AG04450 (cell line): ENCODE results near the gene MOB2. TPM values are rescaled to one million over a fixed set of nuclear protein-coding genes. Genes with fewer than 3 reads are reported as not detected.

ENCODE experiments used
- CTCF ChIA-PET: fragments of 300-600, 350-600 bp; formaldehyde crosslinking; extraction: SDS; loops from one replicate; lab custom pipeline; 2022; ENCODE audit warnings: antibody characterized with exemption, inconsistent platforms; lab: Charles Lee
- POLR2A ChIA-PET: fragments of 350-600 bp; formaldehyde crosslinking; extraction: SDS; loops from one replicate; lab custom pipeline; 2021; ENCODE audit warnings: antibody characterized with exemption, inconsistent platforms; lab: Yijun Ruan, JAX
- DNase-seq: peaks from one replicate; pipeline ENCODE4 v3.0.0-alpha.2; 2011; ENCODE audit warnings: low read depth, low spot score
- H3K27ac ChIP-seq: one replicate; pipeline ENCODE4 v1.5.1; 2012; ENCODE audit warnings: low read depth, low read length, control low read depth
- H3K27me3 ChIP-seq: one replicate; pipeline ENCODE4 v1.6.0; 2012; ENCODE audit warnings: low read length; ENCODE audit not compliant: control insufficient read depth, insufficient read depth
- H3K4me3 ChIP-seq: 2 replicates; pipeline ENCODE4 v1.5.1; 2011; ENCODE audit warnings: mild to moderate bottlenecking, low read depth, low read length, control low read depth
- H3K9me3 ChIP-seq: 2 replicates; pipeline ENCODE4 v1.5.1; 2012; ENCODE audit warnings: low read length; ENCODE audit not compliant: control insufficient read depth, insufficient read depth
- polyA plus RNA-seq: library from polyadenylated mRNA; depleted of rRNA; stranded (reverse); fragments of >200 nt; gene quantifications from 2 replicates; pipeline ENCODE4 v1.2.3, GENCODE V29; 2011
- TF ChIP-seq, protein P1 (sequence below): IDR thresholded peaks from 2 replicates; pipeline ENCODE4 v1.5.1; 2011; ENCODE audit warnings: low read depth, low read length, control low read depth, inconsistent platforms

MOB2 gene
- polyA plus RNA-seq, 1 experiment, result 19.9 TPM

DNA sequence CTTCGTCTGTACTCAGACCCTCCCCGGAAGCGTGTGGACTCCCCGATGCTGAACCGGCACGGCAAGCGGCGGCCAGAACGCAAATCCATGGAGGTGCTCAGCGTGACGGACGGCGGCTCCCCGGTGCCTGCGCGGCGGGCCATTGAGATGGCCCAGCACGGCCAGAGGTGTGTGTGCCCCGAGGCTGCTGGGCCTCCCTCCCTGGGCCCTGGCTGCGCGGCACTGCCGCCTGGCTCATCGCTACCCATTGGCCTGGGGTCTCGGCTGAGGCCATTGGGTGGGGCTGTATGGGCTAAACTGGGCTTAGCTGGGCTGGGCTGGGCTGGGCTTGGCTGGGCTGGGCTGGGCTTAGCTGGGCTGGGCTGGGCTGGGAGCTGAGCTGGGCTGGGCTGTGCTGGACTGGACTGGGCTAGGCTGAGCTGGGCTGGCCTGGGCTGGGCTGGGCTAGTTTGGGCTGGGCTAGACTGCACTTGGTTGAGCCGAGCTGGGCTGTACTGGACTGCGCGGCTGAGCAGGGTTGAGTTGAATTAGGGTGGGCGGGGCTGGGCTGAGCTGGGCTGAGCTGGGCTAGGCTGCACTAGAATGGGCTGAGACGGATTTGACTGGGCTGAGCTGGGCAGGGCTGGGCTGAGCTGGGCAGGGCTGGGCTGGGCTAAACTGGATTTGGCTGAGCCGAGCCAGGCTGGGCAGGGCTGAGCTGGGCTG lies 40.7 kb downstream of the MOB2 start:
- Histone ChIP-seq H3K27me3 (no peaks in the 10 kb centered on the region), H3K4me3 (no peak overlapping the region), H3K9me3 (no peaks in the 10 kb centered on the region; the same call in 1 of the 2 replicates), H3K27ac (no peak overlapping the region)
- DNase-seq, result no peak
- TF ChIP-seq, protein P1, sequence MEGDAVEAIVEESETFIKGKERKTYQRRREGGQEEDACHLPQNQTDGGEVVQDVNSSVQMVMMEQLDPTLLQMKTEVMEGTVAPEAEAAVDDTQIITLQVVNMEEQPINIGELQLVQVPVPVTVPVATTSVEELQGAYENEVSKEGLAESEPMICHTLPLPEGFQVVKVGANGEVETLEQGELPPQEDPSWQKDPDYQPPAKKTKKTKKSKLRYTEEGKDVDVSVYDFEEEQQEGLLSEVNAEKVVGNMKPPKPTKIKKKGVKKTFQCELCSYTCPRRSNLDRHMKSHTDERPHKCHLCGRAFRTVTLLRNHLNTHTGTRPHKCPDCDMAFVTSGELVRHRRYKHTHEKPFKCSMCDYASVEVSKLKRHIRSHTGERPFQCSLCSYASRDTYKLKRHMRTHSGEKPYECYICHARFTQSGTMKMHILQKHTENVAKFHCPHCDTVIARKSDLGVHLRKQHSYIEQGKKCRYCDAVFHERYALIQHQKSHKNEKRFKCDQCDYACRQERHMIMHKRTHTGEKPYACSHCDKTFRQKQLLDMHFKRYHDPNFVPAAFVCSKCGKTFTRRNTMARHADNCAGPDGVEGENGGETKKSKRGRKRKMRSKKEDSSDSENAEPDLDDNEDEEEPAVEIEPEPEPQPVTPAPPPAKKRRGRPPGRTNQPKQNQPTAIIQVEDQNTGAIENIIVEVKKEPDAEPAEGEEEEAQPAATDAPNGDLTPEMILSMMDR, result no peak
- CTCF ChIA-PET, result interaction anchor here (0.6 to 0.8 kb wide), 2 partner anchors 100 to 183 kb away, joined by 3 to 10 read pairs; no protein-coding TSS in a partner anchor
- POLR2A ChIA-PET, result interaction anchor here (0.5 kb wide), 1 partner anchor 248 kb away, joined by 4 read pairs; no protein-coding TSS in a partner anchor

DNA sequence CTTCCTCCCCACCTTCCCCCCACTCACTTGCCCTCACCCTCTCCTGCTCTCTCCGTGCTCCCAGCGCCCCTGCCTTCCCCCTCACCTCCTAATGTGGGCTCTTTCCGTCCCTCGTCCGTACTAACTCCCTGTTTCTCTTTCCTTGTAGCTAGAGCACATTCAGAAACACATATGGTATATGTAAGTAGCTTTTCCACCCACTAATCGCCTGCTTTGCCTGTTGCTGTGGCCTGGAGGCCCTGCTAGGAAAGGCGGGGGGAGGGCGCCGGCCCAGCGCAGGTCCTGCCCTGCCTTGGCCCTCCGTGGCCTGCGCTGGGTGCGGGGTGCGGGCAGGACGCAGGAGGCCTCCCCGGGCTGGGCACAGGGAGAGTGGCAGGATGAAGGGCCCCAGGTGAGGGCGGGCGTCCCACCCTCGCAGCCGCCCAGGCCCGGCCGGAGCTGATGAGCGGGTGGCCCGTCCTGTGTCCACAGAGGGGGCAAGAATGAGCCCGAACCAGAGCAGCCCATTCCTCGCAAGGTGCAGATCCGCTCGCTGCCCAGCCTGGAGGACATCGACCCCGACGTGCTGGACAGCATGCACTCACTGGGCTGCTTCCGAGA lies 41.7 kb downstream of the MOB2 start:
- TF ChIP-seq, protein P1, result no peak
- no peaks in the 10 kb centered on the region for H3K27me3 ChIP-seq
- H3K27ac ChIP-seq, result no peak overlapping the region
- H3K4me3 ChIP-seq, result no peak overlapping the region
- DNase-seq, result no peak
- ChIA-PET CTCF (no interaction called here), POLR2A (no interaction called here)
- no peaks in the 10 kb centered on the region; the same call in 1 of the 2 replicates for H3K9me3 ChIP-seq

DNA sequence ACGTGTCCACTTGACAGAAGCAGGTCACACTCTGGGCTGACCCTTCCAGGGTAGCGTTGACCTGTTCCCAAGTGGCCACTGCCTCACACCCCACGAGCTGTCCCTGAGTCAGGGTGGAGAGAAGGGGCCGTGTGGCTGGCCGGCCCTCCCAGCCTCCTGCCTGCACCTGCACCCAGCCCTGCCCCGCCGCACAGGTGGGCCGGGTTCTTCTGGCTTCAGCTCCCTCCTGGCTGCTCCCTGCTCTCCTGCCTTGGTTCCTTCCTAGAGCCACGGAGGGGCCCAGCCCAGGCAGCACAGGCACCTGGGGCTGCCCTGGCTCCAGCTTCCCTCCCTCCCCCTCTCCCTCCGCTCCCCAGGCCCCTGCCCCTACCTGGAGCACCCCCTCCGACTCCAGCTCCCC lies 42.3 kb downstream of the MOB2 start:
- POLR2A ChIA-PET, result no interaction called here
- Histone ChIP-seq H3K4me3 (no peak overlapping the region), H3K27ac (no peak overlapping the region), H3K9me3 (no peaks in the 10 kb centered on the region; the same call in 1 of the 2 replicates), H3K27me3 (no peaks in the 10 kb centered on the region)
- DNase-seq, result no peak
- CTCF ChIA-PET, result no interaction called here
- TF ChIP-seq, protein P1, result no peak

DNA sequence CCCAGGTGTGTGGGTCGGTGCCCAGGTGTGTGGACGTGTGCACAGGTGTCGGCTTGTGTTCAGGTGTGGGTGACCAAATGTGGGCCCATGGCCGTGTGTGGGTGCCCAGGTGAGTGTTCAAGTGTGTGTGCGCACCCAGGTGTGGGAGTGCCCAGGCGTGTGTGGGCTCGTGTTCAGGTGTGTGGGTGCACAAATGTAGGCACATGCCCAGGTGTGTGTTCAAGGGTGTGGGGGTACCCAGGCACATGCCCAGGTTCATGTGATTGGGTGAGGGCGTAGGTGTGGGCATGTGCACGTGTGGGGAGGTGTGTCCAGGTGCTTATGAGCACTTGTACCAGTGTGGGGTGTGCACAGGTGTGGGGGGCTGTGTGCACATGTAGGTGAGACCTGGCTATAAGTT lies 42.8 kb downstream of the MOB2 start:
- Histone ChIP-seq H3K4me3 (no peak overlapping the region), H3K27me3 (no peaks in the 10 kb centered on the region), H3K9me3 (no peaks in the 10 kb centered on the region; the same call in 1 of the 2 replicates), H3K27ac (no peak overlapping the region)
- CTCF ChIA-PET, result no interaction called here
- DNase-seq, result no peak
- POLR2A ChIA-PET, result no interaction called here
- TF ChIP-seq, protein P1, result no peak

DNA sequence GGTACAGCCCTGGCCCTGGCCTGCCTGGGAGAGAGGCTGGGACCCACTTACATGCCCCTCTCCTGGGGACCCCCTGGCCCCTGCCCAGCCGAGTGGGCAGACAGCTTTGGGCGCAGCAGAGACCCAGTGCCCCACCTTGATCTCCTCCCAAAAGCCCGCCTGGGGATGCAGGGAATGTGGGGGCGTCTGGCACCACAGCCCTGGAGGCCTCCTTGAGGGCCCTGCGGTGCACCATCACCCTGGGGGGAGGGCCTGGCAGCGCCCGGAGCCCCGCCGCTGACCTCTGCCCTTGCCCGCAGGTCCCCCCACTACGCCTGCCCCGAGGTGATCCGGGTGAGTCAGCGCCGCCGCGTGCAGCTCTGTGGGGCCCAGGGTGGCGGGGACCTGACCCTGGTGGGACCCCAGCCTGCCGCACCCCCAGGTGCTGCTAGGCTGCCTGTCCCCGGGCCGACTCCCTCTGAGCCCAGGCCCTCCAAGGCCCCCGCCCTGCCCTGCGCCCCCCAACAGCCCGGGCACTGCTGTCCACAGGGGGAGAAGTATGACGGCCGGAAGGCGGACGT lies 43.7 kb downstream of the MOB2 start:
- no peak for DNase-seq
- ChIA-PET CTCF (no interaction called here), POLR2A (no interaction called here)
- H3K27ac ChIP-seq, result no peak overlapping the region
- no peaks in the 10 kb centered on the region for H3K27me3 ChIP-seq
- H3K9me3 ChIP-seq, result no peaks in the 10 kb centered on the region; the same call in 1 of the 2 replicates
- H3K4me3 ChIP-seq, result no peak overlapping the region
- TF ChIP-seq, protein P1, result no peak
